NOMO-1 (cell line): ENCODE data around the gene FAM110A.
"Not testable (repeated sequence)": the region's sequence is repeated elsewhere in the genome, so short reads cannot be mapped to it uniquely, and the experiment has no call there.

Experiments
- DNase-seq, 2 experiments: peaks; one replicate each; lab custom pipeline; 2025; ENCODE audit not compliant: unreplicated experiment in 2 of 2; lab: John Stamatoyannopoulos, UW

FAM110A gene

DNA sequence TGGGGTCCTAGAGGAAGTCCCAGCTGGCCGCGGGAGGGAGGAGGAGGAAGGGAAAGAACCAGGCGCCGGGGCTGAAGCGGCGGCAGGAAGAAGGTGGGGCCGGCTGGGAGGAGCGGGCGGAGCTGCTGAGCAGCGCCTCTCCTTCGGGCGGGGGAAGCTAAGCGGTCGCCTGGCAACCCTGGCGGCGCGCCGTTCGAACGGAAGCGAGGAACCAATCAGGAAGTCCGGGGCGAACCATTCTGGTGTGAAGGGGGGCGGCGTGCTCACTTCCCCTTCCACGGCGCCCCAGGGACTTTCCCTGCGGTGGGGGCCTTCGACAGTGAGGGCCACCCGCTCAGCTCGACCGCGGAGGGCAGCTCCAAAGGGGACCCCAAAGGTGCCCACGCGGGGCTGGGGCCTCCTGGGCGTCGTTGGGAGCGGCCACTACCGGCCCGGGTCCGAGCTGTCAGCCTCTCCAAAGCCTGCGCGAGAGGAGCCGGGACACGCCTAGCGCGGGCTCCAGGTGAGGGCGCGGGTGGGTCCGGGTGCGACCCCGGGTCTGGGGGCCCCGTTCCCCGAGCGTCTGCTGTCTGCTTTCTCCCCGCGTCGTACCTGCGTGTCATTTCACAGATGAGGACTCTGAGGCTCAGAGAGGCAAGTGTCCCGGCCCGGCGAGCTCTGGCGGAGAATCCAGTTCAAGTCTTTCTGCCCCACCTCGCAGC, at the start of gene FAM110A:
Gene FAM110A (plus strand): TSS at position 266 of the 701 bp plus-strand sequence. CDS start 11,090 bp downstream, outside the sequence.
- peak; percentile 89 to 90 for DNase-seq

DNA sequence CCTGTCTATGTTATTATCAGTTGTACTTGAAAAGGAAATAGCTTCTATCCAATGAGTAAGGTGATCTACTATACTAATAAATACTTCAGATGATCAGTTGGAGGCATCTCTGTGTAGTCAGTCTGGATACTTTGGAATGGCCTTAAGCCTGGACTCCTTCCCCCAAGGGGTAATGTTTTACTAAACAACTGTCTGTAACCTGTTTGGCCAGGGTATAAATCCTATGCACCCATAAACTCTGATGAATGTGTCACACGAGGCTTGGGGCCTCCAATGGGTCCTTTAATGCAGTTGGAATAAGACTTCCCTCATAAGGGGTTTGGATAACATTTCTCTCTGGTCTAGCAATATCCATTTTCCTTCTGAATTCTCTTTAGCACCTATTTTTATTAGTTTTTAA, 45.7 kb upstream of the FAM110A start:
- no peak for DNase-seq

DNA sequence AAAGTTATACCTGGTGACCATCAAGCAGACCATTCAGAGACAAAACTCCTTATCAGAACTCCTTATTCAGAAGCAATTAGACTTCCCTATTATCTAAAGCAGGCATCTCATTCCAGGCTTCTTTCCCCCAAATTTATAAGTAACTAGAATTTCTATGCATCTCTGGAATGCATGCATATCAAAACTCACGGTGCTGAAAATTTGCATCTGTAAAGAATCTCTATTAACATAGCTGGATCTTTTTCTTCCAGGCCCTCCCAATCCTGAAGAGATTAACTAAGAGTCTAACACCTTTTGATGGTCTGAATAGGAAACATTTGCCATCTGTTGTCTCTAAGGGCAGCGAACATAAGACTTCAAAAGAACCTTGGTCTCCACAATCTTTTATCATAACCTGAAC, 42.5 kb upstream of the FAM110A start:
- DNase-seq: no peak

DNA sequence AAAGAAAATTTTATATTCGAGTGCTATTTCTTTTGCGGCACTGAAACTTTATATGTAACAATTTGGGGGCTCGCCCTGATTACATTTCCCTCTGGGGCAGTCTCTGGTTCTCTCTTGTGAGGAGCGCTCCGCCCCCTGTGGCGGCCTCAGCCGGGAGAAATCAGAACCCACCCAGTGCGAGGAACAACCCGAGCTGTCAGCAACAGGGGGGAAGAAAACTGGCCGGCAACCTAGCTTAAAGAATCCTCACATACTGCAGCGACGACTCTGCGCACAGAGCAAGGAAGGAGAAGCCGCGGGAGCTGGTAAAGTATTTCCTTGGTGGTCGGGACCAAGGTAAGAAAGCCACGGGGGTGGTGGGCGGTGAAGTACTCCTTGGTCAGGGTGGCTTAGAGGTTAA, 41.3 kb upstream of the FAM110A start:
- no peak for DNase-seq

DNA sequence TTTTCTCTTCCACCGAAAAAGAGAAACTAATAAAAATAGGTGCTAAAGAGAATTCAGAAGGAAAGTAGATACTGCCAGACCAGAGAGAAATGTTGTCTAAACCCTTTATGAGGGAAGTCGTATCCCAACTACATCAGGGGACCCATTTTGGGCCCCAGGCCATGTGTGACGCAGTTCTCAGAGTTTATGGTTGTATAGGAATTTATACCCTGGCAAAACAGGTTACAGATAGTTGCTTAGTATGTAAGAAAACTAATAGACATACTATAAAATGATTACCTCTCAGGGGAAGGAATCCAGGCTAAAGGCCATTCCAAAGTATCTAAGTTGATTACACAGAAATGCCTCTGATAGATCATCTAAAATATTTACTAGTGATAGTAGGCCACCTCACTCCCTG, 36.6 kb upstream of the FAM110A start:
- no peak for DNase-seq

DNA sequence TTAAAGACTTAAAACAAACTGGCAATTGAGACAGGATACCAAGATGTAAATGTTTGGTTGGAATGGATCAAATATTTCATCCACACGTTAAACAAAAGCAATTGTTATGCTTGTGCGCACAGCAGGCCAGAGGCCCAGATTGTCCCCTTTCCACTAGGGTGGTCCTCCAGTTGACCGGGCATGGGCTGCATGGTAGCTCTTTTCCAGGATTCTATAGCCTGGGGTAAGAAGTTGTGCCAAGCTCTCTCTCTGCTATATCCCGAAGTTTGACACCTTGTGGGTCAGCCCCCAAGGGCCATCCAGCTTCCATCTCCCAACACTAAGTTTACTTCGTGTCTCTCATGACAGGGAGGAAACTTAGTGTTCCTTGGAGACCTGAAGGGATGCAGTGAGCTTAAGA, 34.8 kb upstream of the FAM110A start:
- DNase-seq: not testable (repeated sequence)

DNA sequence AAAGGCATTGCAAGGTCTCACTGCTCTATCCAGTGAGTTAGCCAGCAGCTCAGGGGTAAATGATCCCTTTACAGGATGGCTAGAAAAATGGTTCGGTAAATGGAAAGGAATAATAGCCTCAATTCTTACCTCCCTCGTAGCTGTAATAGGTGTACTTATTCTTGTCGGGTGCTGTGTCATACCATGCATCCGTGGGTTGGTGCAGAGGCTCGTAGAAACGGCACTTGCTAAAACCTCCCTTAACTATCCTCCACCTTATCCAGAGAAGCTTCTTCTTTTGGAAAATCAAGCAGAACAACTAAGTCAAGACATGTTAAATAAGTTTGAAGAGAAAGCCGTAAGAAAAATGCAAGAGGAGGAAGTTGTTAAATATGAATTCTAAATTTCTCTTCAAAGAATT, 33.5 kb upstream of the FAM110A start:
- not testable (repeated sequence) for DNase-seq

DNA sequence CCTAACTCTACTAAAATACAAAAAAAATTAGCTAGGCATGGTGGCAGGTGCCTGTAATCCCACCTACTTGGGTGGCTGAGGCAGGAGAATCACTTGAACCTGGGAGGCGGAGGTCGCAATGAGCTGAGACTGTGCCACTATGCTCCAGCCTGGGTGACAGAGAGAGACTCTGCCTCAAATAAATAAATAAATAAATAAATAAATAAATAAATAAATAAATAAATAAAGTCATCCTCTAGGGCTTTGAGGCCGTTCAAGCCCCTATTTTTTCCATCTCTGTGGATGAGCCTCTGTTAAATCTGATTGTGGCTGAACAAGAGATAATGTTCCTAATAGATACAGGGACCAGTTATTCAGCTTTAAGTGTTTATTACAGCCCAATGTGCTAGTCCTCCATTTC, 31.8 kb upstream of the FAM110A start:
- DNase-seq: no peak

DNA sequence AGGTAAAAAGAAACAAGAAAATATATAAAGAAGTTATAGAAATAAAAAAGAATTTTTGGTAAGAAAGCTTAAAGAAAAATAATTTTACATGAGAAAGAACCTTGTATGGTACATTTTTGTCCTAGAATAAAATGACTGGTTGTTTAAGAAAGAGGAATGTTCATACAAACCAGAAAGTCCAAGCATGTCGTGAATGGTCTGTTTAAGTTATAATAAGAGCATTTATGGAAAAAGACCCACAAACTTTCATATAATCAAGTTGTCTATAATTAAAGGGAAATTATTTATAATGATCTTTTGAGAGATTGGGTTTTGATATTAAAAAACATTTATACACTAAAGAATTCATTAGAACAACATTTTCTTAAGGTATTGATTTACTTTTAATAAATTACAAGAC, 27.8 kb upstream of the FAM110A start:
- no peak for DNase-seq

DNA sequence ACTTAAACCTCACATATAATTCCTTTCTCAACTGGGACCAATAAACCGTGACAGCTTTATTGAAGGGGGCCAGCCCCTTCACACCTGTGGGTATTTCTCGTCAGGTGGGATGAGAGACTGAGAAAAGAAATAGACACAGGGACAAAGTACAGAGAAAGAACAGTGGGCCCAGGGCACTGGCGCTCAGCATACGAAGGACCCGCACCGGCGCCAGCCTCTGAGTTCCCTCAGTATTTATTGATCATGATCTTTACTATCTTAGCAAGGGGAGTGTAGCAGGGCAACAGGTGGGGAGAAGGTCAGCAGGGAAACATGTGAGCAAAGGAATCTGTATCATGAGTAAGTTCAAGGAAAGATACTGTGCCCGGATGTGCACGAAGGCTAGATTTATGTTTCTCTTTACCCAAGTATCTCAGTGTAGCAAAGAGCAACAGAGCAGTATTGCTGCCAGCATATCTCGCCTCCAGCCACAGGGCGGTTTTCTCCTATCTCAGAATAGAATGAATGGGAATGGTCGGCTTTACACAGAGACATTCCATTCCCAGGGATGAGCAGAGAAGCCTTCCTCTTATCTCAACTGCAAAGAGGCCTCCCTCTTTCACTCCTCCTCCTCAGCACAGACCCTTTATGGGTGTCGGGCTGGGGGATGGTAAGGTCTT, 21.6 kb upstream of the FAM110A start:
- not testable (repeated sequence) for DNase-seq

DNA sequence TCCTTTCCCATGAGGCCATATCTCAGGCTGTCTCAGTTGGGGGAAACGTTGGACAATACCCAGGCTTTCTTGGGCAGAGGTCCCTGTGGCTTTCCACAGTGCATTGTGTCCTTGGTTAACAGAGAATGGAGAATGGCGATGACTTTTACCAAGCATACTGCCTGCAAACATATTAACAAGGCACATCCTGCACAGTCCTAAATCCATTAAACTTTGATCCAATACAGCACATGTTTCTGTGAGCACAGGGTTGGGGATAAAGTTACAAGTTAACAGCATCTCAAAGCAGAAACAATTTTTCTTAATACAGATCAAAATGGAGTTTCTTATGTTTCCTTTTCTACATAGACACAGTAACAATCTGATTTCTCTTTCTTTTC, 21.1 kb upstream of the FAM110A start:
- DNase-seq: not testable (repeated sequence)

DNA sequence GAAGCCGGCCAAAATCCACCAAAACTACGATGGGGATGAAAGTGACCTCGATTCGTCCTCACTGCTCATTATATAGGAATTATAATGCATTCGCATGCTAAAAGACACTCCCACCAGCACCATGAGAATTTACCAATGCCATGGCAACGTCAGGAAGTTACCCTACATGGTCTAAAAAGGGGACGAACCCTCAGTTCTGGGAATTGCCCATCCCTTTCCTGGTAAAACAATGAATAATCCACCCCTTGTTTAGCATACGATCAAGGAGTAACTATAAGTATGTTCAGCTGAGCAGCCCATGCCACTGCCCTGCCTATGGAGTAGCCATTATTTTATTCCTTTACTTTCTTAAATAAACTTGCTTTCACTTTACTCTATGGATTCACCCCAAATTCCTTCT, 20.1 kb upstream of the FAM110A start:
- DNase-seq: no peak

DNA sequence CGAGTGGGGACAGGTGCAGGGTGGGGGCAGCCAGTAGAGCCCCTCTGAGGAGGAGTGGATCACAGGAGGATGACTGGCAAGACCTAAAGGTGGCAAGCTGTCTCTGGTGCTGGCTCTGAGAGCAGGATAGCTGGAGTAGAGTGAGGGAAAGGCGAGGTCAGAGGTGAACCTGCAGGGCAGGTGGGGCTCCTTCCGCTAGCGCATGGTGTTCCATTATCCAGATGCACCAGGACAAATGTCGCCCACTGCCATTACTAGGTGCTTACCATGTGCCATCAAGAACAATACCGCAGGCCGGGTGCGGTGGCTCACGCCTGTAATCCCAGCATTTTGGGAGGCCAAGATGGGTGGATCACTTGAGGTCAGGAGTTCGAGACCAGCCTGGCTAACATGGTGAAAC, 18.3 kb upstream of the FAM110A start:
- no peak for DNase-seq

DNA sequence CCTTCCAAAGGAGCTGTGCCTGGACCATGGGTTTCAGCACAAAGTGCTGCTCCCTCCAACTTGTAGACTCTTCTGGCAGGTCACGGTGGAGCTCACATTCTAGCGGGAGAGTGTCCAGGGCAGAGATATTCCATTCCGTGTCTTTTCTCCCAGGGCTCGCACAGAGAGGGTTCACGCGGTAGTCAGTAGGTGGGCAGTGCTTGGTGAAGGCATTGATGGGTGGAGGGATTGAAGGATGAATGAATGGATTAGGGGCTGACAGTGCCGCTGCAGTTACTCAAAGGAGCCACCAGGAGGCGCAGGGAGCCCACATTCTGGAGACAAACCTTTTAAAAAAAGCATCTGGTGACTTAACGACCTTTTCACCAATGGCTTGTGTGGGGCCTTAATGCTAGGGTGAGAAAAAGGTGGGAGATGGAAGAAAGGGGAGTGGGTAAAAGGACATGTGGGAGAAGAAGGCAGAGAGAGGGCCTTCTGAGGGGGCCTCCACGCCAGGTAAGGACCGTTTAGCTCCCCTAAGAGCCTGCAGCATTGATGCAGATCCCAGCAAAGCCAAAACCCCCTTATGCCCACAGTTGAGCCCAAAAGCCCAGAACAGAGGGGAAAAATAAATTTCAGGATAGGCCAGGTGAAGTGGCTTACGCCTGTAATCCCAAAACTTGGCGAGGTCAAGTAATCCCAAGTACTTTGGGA, 17.5 kb upstream of the FAM110A start:
- DNase-seq: peak; percentile 22 to 42

DNA sequence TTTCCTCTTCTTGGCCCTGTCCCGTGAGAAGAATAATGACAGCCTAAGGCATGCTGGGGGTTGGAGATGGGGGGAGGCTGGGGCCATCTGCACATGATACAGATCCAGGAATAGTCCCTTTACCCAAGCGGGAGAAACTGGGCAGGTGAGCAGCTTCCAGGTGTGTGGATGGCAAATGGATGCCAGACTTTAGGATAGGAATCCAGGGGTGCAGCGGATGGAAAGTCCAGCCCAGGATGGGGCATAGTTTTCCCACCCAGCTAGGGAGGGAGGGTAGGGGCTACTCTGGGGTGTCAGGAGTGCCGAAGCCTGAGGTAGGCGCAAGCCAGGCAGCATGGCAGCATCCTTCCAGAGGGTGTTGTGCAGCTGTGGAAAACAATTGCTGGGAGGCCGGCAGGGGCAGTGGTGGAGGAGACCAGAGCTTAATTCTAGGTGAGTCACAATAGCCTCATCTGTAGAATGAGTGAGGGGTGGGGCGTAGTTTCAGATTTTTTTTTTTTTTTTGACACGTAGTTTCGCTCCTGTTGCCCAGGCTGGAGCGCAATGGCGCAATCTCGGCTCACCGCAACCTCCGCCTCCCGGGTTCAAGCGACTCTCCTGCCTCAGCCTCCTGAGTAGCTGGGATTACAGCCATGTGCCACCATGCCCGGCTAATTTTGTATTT, 15.4 kb upstream of the FAM110A start:
- DNase-seq: no peak

DNA sequence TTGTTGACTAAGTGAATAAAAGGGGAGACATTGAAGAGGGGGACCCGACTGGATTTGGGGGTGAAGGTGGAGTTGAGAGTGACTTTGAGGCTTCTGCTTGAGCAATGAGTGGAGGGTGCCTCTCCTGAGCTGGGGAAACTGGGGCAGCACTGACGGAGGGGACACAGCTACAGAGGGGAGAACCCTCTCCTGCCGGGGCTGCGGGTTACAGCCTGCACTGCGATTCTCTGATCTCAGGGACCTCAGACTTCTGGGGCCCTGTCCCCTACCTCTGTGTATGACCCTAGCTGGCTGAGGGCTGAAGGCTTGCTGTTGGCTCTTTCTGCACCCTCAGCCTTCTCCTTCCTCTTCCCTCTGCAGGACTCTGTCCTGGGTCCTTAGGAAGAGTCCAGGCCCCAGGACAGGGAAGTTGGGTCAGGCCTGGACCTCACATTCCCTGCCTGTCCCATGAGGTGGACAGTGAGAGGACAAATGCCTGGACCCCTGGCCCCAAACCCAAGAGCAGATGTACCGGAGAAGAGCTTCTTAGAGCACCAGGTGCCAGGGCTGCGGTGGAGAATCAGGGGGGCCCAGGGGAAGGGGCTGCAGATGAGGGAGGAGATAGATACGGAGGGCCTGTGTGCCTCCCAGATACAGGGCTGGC, 13.7 kb upstream of the FAM110A start:
- no peak for DNase-seq

DNA sequence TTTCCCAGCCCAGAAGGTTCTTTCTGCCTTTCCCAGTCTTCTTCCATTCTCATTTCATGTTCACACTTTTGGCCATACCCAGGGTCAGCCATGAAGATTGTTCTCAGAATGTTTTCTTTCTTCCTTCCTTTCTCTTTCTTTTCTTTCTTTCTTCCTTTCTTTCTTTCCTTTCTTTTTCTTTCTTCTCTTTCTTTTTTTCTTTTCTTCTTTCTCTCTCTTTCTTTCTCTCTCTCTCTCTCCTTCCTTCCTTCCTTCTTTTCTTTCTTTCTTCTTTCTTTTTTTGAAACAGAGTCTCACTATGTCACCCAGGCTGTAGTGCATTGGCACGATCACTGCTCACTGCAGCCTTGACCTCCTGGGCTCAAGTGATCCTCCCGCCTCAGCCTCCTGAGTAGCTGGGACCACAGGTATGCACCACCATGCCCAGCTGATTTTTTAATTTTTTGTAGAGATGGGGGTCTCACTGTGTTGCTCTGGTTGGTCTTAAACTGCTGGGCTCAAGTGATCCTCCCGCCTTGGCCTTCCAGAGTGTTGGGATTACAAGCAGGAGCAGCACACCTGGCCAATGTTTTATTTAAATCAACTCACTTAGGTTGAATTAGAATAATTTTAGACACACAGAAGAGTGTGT, 13.1 kb upstream of the FAM110A start:
- no peak for DNase-seq

DNA sequence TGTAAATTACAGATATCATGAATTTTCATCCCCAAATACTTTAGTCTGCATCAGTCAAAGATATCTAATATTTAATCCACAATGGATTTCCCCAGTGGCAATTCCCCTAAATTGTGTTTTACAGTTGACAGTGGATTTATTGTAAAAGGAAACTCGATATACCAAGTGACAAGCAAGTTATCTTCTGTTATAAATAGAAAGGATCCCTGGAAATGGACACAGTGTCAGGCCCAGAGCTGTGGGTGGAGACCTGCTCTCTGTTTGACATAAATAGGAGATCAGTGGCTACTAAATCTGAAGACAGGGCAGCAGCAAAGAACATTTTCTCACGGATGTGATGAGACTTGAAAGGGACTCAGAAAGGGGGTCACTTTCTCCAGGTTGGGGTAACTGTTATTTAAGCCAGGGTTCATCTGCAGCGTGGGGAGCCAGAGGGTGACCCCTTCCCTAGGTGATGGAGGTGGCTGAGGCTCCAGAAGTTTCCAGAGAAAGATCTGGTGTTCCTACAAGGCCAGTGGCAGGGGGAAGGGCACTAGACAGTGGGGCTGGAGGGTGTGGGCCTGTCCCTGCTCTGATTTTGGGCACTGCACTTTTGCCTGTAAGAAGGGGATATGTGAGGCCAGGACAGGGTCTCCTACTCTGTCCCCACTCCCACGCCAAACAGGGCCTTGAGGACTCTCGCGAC, 12.3 kb upstream of the FAM110A start:
- no peak for DNase-seq

DNA sequence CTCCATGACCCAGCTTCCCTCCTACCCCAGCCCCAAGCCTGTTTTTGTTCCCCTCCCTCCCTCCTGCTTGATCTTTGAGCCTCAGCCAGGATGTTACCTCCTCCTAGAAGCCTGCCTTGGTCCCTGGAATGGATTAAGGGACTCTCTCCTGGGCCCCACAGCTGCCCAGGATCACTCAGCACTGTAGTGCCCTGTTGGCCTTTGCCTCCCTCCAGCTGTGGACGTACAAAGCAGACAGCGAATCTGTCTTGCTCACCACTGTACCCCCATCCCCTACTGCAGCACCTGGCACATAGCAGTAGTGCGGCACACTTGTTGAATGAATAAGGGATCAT, 11.8 kb upstream of the FAM110A start:
- DNase-seq: no peak
